GM12878 (cell line): Measurements from ENCODE around the gene IFIT1. TPM values are rescaled to one million over a fixed set of nuclear protein-coding genes. Genes with fewer than 3 reads are reported as not detected.

Source experiments
- ATAC-seq: fragments of 200-7000 bp; cut with Tn5 transposase; 3 replicates; pipeline ENCODE4 v1.9.1; 2020; ENCODE audit warnings: mild to moderate bottlenecking, moderate library complexity
- BruUV-seq: library from RNA; stranded (reverse); fragments of 400-500 nt; replicated peaks from 2 replicates; lab custom pipeline; 2021; lab: Mats Ljungman, UMichigan
- CTCF ChIA-PET: fragments of 300-600 bp; sonication (Branson Sonifier 250); formaldehyde crosslinking; extraction: SDS; loops from one replicate; lab custom pipeline; 2021; ENCODE audit warnings: inconsistent platforms; lab: Yijun Ruan, JAX
- POLR2A ChIA-PET: fragments of 350-600 bp; formaldehyde crosslinking; extraction: SDS; loops from one replicate; lab custom pipeline; 2021; ENCODE audit warnings: inconsistent platforms; lab: Charles Lee
- RAD21 ChIA-PET: fragments of 300-600 bp; sonication (Branson Sonifier 250); formaldehyde crosslinking; loops from one replicate; lab custom pipeline; 2023; ENCODE audit warnings: antibody characterized with exemption; ENCODE audit not compliant: unreplicated experiment; lab: Charles Lee
- SMC1A ChIA-PET: fragments of 300-600 bp; sonication (Branson Sonifier 250); formaldehyde crosslinking; loops from one replicate; lab custom pipeline; 2023; ENCODE audit not compliant: unreplicated experiment, uncharacterized antibody; lab: Charles Lee
- DNase-seq: peaks from one replicate; pipeline ENCODE4 v3.0.0-alpha.2; 2011; ENCODE audit warnings: low read depth, low spot score
- FAIRE-seq: peaks from 3 replicates; lab custom pipeline; 2011; peaks lifted over from hg19 to GRCh38; lab: Jason Lieb, UNC
- H2AFZ ChIP-seq: 2 replicates; pipeline ENCODE4 v1.6.0; 2011; ENCODE audit warnings: low read depth, low read length, control low read depth; ENCODE audit not compliant: control insufficient read depth
- H3K27ac ChIP-seq: 2 replicates; pipeline ENCODE4 v1.5.1; 2011; ENCODE audit warnings: control low read depth; ENCODE audit not compliant: control insufficient read depth, insufficient read depth
- H3K27me3 ChIP-seq, 2 experiments: replicated peaks in 1 of 2; 2 replicates each; pipeline versions ENCODE4 v1.6.0 to v1.6.1; 2011; ENCODE audit warnings: low read length in 1 of 2; ENCODE audit not compliant: control insufficient read depth in 2 of 2, insufficient read depth in 2 of 2
- H3K36me3 ChIP-seq, 2 experiments: 2 replicates each; pipeline ENCODE4 v1.5.1; 2011; ENCODE audit warnings: low read length in 1 of 2; ENCODE audit not compliant: control insufficient read depth in 2 of 2, insufficient read depth in 2 of 2
- H3K4me1 ChIP-seq: 2 replicates; pipeline ENCODE4 v1.6.1; 2011; ENCODE audit warnings: mild to moderate bottlenecking, low read length, moderate library complexity, mixed read lengths; ENCODE audit not compliant: control insufficient read depth, insufficient read depth
- H3K4me2 ChIP-seq: 2 replicates; pipeline ENCODE4 v1.6.0; 2011; ENCODE audit warnings: control low read depth; ENCODE audit not compliant: control insufficient read depth, insufficient read depth
- H3K4me3 ChIP-seq: fragments of 200-600 bp; sonication (generic); 2 replicates; pipeline ENCODE4 v1.5.1; 2016
- H3K79me2 ChIP-seq: 2 replicates; pipeline ENCODE4 v1.6.0; 2011; ENCODE audit warnings: low read length; ENCODE audit not compliant: control insufficient read depth, insufficient read depth
- H3K9ac ChIP-seq: 2 replicates; pipeline ENCODE4 v1.8.0; 2011; ENCODE audit warnings: low read length, control low read depth, mixed read lengths; ENCODE audit not compliant: control insufficient read depth, insufficient read depth
- H3K9me3 ChIP-seq: replicated peaks from 3 replicates; pipeline ENCODE4 v1.5.1; 2011; ENCODE audit warnings: mild to moderate bottlenecking, low read length; ENCODE audit not compliant: control insufficient read depth, insufficient read depth
- H4K20me1 ChIP-seq: 2 replicates; pipeline ENCODE4 v1.6.0; 2011; ENCODE audit not compliant: control insufficient read depth, insufficient read depth
- SIX5 ChIP-seq: IDR thresholded peaks from 2 replicates; pipeline ENCODE4 v1.6.1; 2011; ENCODE audit warnings: mild to moderate bottlenecking, low read depth, low read length, moderate library complexity; ENCODE audit not compliant: severe bottlenecking
- whole genome bisulfite sequencing: methylation state at CpG from one replicate; pipeline ENCODE4 v1.1.6; 2016; ENCODE audit warnings: low lambda C conversion rate; ENCODE audit not compliant: insufficient replicate concordance, insufficient coverage; ENCODE audit errors: missing lambda C conversion rate; 5-methylcytosine and 5-hydroxymethylcytosine counted together
- in situ Hi-C: fragments of 300-500 bp; cut with MboI; formaldehyde crosslinking; loops from 9 replicates; pipeline ENCODE4 v1.14.3; 2018; ENCODE audit warnings: mixed read lengths
- intact Hi-C: fragments of 100-400 bp; cut with micrococcal nuclease; formaldehyde crosslinking; loops from one replicate; pipeline ENCODE4 v1.14.2; 2022; ENCODE audit not compliant: unreplicated experiment
- polyA plus RNA-seq, 11 experiments: library from polyadenylated mRNA; depleted of rRNA in 4 of 11; unstranded in 6 of 11; stranded (reverse) in 5 of 11; fragments of >200 nt; fragmentation: Nextera tagmentation in 4 of 11; fragmentation: Illumina TruSeq in 1 of 11; extraction: Ambion mirVana in 4 of 11; extraction: Trizol in 1 of 11; gene quantifications; 1 replicate in 1 of 11; 2 replicates in 10 of 11; pipeline versions ENCODE4 v1.2.1 to v1.2.3, GENCODE V29; 2011 to 2016; ENCODE audit warnings: inconsistent platforms in 2 of 11, missing spikeins in 2 of 11, low read depth in 1 of 11
- total RNA-seq, 4 experiments: library from RNA; depleted of rRNA in 3 of 4; stranded (reverse); fragments of >200 nt in 3 of 4; fragmentation: Illumina TruSeq in 1 of 4; extraction: Trizol in 1 of 4; gene quantifications; 2 replicates each; pipeline versions ENCODE4 v1.2.1 to v1.2.3, GENCODE V29; 2013 to 2021
- TF ChIP-seq, protein P1 (sequence below): fragments of 450-650 bp; formaldehyde crosslinking; IDR thresholded peaks from 2 replicates; pipeline ENCODE4 v1.5.0; 2022; ENCODE audit warnings: mild to moderate bottlenecking, missing genetic modification characterization

Gene IFIT1
- total and polyA plus RNA-seq, 10 of the 15 experiments (the other 5 are each of a cell fraction or from before 2014, with no cell fraction given) = 13.9 to 37.2 (median 22.3) TPM

DNA sequence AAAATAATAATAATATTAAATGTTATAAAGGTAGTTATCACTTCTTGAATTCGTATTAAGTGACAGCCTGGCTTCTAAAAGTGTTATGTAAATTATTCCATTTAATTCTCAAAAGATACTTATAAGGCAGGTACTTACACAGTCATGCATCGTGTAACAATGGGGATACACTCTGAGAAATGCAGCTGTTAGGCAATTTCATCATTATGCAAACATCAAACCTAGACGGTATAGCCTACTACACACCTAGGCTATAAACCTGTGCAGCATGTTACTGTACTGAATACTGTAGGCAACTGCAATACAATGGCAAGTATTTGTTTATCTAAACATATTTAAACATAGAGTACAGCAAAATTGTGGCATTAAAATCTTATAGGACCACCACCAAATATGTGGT is 1.5 kb downstream of the IFIT1 start:
- DNase-seq (no peak), FAIRE-seq (no peak), ATAC-seq (no peak)
- Histone ChIP-seq H4K20me1 (no peaks in the 10 kb centered on the region), H3K4me2 (peak overlapping the region; percentile 93), H3K4me1 (no peaks in the 10 kb centered on the region; the same call in 1 of the 2 replicates), H3K4me3 (peak overlapping the region; percentile 44; the same call in 1 of the 2 replicates), H3K27ac (no peak overlapping the region), H2AFZ (no peak overlapping the region), H3K79me2 (peaks cover 25% of the 10 kb centered on the region), H3K36me3 (no peaks in the 10 kb centered on the region), H3K9me3 (no peaks in the 10 kb centered on the region; the same call in 1 of the 3 replicates), H3K9ac (0 out of 2 replicates have a peak overlapping the region, but pooled peaks have one; percentile 21), H3K27me3 (no peaks in the 10 kb centered on the region)
- in situ Hi-C loops = no loop called here
- no TSS peak for BruUV-seq
- no peak for TF ChIP-seq SIX5
- TF ChIP-seq, protein P1, sequence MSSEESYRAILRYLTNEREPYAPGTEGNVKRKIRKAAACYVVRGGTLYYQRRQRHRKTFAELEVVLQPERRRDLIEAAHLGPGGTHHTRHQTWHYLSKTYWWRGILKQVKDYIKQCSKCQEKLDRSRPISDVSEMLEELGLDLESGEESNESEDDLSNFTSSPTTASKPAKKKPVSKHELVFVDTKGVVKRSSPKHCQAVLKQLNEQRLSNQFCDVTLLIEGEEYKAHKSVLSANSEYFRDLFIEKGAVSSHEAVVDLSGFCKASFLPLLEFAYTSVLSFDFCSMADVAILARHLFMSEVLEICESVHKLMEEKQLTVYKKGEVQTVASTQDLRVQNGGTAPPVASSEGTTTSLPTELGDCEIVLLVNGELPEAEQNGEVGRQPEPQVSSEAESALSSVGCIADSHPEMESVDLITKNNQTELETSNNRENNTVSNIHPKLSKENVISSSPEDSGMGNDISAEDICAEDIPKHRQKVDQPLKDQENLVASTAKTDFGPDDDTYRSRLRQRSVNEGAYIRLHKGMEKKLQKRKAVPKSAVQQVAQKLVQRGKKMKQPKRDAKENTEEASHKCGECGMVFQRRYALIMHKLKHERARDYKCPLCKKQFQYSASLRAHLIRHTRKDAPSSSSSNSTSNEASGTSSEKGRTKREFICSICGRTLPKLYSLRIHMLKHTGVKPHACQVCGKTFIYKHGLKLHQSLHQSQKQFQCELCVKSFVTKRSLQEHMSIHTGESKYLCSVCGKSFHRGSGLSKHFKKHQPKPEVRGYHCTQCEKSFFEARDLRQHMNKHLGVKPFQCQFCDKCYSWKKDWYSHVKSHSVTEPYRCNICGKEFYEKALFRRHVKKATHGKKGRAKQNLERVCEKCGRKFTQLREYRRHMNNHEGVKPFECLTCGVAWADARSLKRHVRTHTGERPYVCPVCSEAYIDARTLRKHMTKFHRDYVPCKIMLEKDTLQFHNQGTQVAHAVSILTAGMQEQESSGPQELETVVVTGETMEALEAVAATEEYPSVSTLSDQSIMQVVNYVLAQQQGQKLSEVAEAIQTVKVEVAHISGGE (CRISPR knock-in tag) = no peak
- ChIA-PET SMC1A (interaction anchor here (2.8 to 4.1 kb wide), 3 partner anchors 20 to 25 kb away, joined by 21 to 42 read pairs (median 27); partner anchors contain the start of gene IFIT5), CTCF (interaction anchor here (1.1 to 3.2 kb wide), 3 partner anchors 26 to 176 kb away, joined by 4 to 30 read pairs (median 11); partner anchors contain the start of gene IFIT2), RAD21 (interaction anchor here (1.0 to 2.8 kb wide), 3 partner anchors 25 to 150 kb away, joined by 4 to 20 read pairs (median 18); no protein-coding TSS in a partner anchor), POLR2A (interaction anchor here (3.3 kb wide), 1 partner anchor 20 kb away, joined by 18 read pairs; the partner anchor contains the start of gene IFIT5)
- intact Hi-C loops = loop anchor here (10.0 kb wide), 1 partner anchor 399 kb away; the partner anchor contains the start of gene FAS
- WGBS = 14% methylated on average over 3 of the region's 3 CpGs
